Endodermal cell (in vitro differentiated cells): ENCODE data around the gene NCS1. TPM values are rescaled to one million over a fixed set of nuclear protein-coding genes. Genes with fewer than 3 reads are reported as not detected.
A peak's percentile ranks its signal among the peaks of the same experiment; 100 is the strongest.

Source experiments
- DNase-seq: peaks from one replicate; pipeline ENCODE4 v3.0.0-alpha.2; 2017
- H3K27ac ChIP-seq: 2 replicates; pipeline ENCODE4 v1.5.1; 2013; ENCODE audit warnings: mild to moderate bottlenecking, low read depth, low read length, moderate library complexity
- H3K27me3 ChIP-seq: 2 replicates; pipeline ENCODE4 v1.6.1; 2013; ENCODE audit warnings: mild to moderate bottlenecking, low read length, moderate library complexity; ENCODE audit not compliant: insufficient read depth, control insufficient read depth, poor library complexity, severe bottlenecking
- H3K36me3 ChIP-seq: 2 replicates; pipeline ENCODE4 v1.7.0; 2013; ENCODE audit warnings: mild to moderate bottlenecking, low read length, moderate library complexity; ENCODE audit not compliant: control insufficient read depth, insufficient read depth
- H3K4me1 ChIP-seq: one replicate; pipeline ENCODE4 v1.7.0; 2013; ENCODE audit warnings: low read length; ENCODE audit not compliant: control insufficient read depth, insufficient read depth
- H3K4me3 ChIP-seq: 2 replicates; pipeline ENCODE4 v1.5.1; 2013; ENCODE audit warnings: mild to moderate bottlenecking, low read length, moderate library complexity
- H3K9ac ChIP-seq: 2 replicates; pipeline ENCODE4 v1.6.1; 2013; ENCODE audit warnings: mild to moderate bottlenecking, low read length, moderate library complexity; ENCODE audit not compliant: poor library complexity, severe bottlenecking; ENCODE audit errors: extremely low read depth
- H3K9me3 ChIP-seq: 2 replicates; pipeline ENCODE4 v1.6.1; 2013; ENCODE audit warnings: mild to moderate bottlenecking, low read length, moderate library complexity; ENCODE audit not compliant: control insufficient read depth
- H3K27ac Mint-ChIP-seq: 2 replicates; pipeline ENCODE4 v1.8.0; 2020; ENCODE audit warnings: mixed read lengths
- H3K27me3 Mint-ChIP-seq: 2 replicates; pipeline ENCODE4 v1.8.0; 2021; ENCODE audit warnings: mild to moderate bottlenecking, mixed read lengths; ENCODE audit not compliant: insufficient read depth
- H3K36me3 Mint-ChIP-seq: 2 replicates; pipeline ENCODE4 v1.8.0; 2020; ENCODE audit warnings: low read depth, mixed read lengths
- H3K4me1 Mint-ChIP-seq: 2 replicates; pipeline ENCODE4 v1.8.0; 2020; ENCODE audit warnings: mixed read lengths
- H3K4me3 Mint-ChIP-seq: 2 replicates; pipeline ENCODE4 v1.8.0; 2020; ENCODE audit warnings: mild to moderate bottlenecking, moderate library complexity, mixed read lengths
- H3K9me3 Mint-ChIP-seq: 2 replicates; pipeline ENCODE4 v1.8.0; 2020; ENCODE audit warnings: mild to moderate bottlenecking, mixed read lengths
- WGBS, 2 experiments: methylation state at CpG; one replicate each; pipeline versions ENCODE4 v1.1.5 to v1.1.7; 2013; ENCODE audit warnings: missing lambda C conversion rate in 2 of 2, mixed read lengths in 1 of 2; ENCODE audit not compliant: insufficient coverage in 1 of 2, insufficient read length in 1 of 2; 5-methylcytosine and 5-hydroxymethylcytosine counted together
- total RNA-seq, 2 donors: library from RNA; stranded (reverse); fragmentation: NEBNext Ultra II Directional in 1 of 2; extraction: Animal tissue kit (Norgen Biotek cat#: 25700) in 1 of 2; gene quantifications; 2 replicates in 1 of 2; 3 replicates in 1 of 2; pipeline ENCODE4 v1.2.1, GENCODE V29; 2021
- TF ChIP-seq, protein P1 (sequence below): fragments of 200-600 bp; sonication (generic); conservative IDR thresholded peaks from 2 replicates; pipeline ENCODE4 v1.5.0; 2021; ENCODE audit warnings: antibody characterized with exemption, mild to moderate bottlenecking

NCS1 gene
- total RNA-seq, 2 donors from 2014 or later = 40.6 to 47.7 TPM

DNA sequence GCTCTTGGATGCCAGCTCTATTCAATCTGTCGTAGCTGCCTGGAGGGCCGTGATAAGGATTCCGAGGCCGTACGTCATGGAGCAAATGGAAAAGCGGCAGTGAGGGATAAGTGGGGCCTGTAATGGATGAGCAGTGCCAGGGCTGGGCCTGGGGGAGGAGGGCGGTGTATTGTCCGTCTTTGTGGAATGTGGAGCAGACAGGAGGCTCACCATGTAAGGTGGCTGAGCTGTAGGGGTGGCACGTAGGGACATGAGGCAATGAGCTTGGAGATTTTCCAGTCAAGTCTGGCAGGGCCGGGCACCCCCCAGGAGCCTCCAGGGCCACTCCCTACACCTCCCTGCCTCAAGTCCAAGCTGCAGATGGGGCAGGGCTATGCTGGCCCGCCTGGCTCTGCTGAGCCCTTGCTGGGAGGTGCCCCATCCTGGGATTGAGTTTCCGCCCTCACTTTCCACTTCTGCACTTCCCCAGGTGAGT is 29.2 kb downstream of the NCS1 start:
- H3K27me3 Mint-ChIP-seq = no peaks in the 10 kb centered on the region
- Histone ChIP-seq H3K4me3 (no peak overlapping the region), H3K27me3 (no peaks in the 10 kb centered on the region), H3K9me3 (no peaks in the 10 kb centered on the region), H3K36me3 (peaks cover 8% of the 10 kb centered on the region), H3K27ac (no peak overlapping the region), H3K9ac (no peak overlapping the region), H3K4me1 (no peaks in the 10 kb centered on the region)
- DNase-seq = no peak
- peaks cover 5% of the 10 kb centered on the region for H3K36me3 Mint-ChIP-seq
- peak overlapping the region; percentile 50 for H3K27ac Mint-ChIP-seq
- peaks cover 12% of the 10 kb centered on the region for H3K4me1 Mint-ChIP-seq
- 94 to 100% methylated on average over 9 to 12 of the region's 12 CpGs for WGBS, 2 experiments
- no peak overlapping the region for H3K4me3 Mint-ChIP-seq
- H3K9me3 Mint-ChIP-seq = no peaks in the 10 kb centered on the region
- TF ChIP-seq, protein P1, sequence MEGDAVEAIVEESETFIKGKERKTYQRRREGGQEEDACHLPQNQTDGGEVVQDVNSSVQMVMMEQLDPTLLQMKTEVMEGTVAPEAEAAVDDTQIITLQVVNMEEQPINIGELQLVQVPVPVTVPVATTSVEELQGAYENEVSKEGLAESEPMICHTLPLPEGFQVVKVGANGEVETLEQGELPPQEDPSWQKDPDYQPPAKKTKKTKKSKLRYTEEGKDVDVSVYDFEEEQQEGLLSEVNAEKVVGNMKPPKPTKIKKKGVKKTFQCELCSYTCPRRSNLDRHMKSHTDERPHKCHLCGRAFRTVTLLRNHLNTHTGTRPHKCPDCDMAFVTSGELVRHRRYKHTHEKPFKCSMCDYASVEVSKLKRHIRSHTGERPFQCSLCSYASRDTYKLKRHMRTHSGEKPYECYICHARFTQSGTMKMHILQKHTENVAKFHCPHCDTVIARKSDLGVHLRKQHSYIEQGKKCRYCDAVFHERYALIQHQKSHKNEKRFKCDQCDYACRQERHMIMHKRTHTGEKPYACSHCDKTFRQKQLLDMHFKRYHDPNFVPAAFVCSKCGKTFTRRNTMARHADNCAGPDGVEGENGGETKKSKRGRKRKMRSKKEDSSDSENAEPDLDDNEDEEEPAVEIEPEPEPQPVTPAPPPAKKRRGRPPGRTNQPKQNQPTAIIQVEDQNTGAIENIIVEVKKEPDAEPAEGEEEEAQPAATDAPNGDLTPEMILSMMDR = no peak

DNA sequence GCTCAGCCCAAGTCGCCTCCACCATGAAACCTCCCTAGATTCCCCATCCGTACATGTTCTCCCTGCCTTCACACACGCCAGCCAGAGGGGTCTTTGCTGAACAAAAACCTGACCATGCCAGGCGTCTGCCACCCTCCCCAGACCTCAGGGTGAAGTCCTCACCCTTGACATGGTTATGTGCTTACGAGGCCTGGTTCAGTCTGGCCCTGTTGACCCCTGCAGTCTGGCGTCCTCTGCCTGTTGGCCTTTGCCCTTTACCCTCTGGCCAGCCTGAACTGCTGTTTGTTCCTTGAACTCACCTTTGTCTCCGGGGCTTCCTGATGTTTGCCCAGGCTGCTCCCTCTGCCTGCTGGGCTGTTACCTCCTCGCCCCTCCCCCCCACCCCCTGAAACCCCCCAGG is 29.8 kb downstream of the NCS1 start:
- Histone ChIP-seq H3K27me3 (no peaks in the 10 kb centered on the region), H3K36me3 (peaks cover 8% of the 10 kb centered on the region), H3K4me1 (no peaks in the 10 kb centered on the region), H3K9me3 (no peaks in the 10 kb centered on the region), H3K27ac (no peak overlapping the region), H3K4me3 (no peak overlapping the region), H3K9ac (no peak overlapping the region)
- peaks cover 7% of the 10 kb centered on the region for H3K4me1 Mint-ChIP-seq
- TF ChIP-seq, protein P1 = no peak
- peaks cover 5% of the 10 kb centered on the region for H3K36me3 Mint-ChIP-seq
- 80 to 85% methylated on average over 6 to 8 of the region's 8 CpGs for WGBS, 2 experiments
- H3K27me3 Mint-ChIP-seq = no peaks in the 10 kb centered on the region
- DNase-seq = no peak
- no peak overlapping the region for H3K4me3 Mint-ChIP-seq
- peak overlapping the region; percentile 50 for H3K27ac Mint-ChIP-seq
- no peaks in the 10 kb centered on the region for H3K9me3 Mint-ChIP-seq

DNA sequence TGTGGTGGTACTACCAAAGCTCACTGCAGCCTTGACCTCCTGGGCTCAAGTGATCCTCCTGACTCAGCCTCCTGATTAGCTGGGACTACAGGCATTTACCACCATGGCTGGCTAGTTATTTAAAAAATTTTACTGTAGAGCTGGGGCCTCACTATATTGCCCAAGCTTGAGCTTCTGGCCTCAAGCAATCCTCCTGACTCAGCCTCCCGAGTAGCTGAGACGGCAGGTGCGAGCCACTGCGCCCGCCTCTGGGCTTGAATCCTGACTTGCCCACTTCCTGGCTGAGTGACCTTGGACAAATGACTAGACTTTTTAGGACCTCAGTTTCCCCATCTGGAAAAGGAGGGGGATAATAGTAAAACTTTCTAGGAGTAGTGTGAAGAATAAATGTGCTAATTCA is 32.1 kb downstream of the NCS1 start:
- Histone ChIP-seq H3K9me3 (no peaks in the 10 kb centered on the region), H3K4me3 (no peak overlapping the region), H3K27ac (no peak overlapping the region), H3K27me3 (no peaks in the 10 kb centered on the region), H3K36me3 (peaks cover 8% of the 10 kb centered on the region), H3K4me1 (no peaks in the 10 kb centered on the region), H3K9ac (no peak overlapping the region)
- Mint-ChIP-seq H3K4me1 (peaks cover 14% of the 10 kb centered on the region), H3K36me3 (peaks cover 5% of the 10 kb centered on the region), H3K9me3 (no peaks in the 10 kb centered on the region), H3K4me3 (no peak overlapping the region), H3K27me3 (no peaks in the 10 kb centered on the region), H3K27ac (no peak overlapping the region)
- TF ChIP-seq, protein P1 = no peak
- DNase-seq = no peak
- 97 to 100% methylated on average over 5 of the region's 5 CpGs for WGBS, 2 experiments
